ENCODE data around the gene NUMBL. TPM values are rescaled to one million over a fixed set of nuclear protein-coding genes. Genes with fewer than 3 reads are reported as not detected.

NUMBL gene
- total and polyA plus RNA-seq, 2 experiments from 2014 or later, result 15.7 to 32.1 TPM

DNA sequence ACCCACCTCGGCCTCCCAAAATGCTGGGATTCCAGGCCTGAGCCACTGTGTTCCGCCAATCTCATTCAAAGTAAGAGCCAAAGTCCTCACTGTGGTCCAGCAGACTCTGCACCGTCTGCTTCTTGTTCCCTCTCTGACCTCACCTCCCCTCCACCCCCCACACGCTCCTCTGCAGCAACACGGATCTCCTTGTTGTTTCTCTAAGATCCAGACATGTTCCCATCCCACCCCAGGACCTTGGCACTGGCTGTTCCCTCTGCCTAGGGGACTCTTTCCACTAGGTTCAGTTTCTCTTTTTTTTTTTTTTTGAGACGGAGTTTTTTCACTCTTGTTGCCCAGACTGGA lies 50.8 kb downstream of the NUMBL start:
- TF ChIP-seq EZH2 (IDR thresholded peaks at IDR 0.05; ENCODE audit: borderline replicate concordance) (no peak), EZH2phosphoT487 (IDR thresholded peaks at IDR 0.05; ENCODE audit: low read depth, severe bottlenecking, unreplicated experiment) (no peak)
- TF ChIP-seq, protein P1, sequence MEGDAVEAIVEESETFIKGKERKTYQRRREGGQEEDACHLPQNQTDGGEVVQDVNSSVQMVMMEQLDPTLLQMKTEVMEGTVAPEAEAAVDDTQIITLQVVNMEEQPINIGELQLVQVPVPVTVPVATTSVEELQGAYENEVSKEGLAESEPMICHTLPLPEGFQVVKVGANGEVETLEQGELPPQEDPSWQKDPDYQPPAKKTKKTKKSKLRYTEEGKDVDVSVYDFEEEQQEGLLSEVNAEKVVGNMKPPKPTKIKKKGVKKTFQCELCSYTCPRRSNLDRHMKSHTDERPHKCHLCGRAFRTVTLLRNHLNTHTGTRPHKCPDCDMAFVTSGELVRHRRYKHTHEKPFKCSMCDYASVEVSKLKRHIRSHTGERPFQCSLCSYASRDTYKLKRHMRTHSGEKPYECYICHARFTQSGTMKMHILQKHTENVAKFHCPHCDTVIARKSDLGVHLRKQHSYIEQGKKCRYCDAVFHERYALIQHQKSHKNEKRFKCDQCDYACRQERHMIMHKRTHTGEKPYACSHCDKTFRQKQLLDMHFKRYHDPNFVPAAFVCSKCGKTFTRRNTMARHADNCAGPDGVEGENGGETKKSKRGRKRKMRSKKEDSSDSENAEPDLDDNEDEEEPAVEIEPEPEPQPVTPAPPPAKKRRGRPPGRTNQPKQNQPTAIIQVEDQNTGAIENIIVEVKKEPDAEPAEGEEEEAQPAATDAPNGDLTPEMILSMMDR (IDR thresholded peaks at IDR 0.05; ENCODE audit: poor library complexity), result no peak
- no peaks in the 10 kb centered on the region for H3K27me3 ChIP-seq
- H3K36me3 ChIP-seq (replicated peaks; ENCODE audit: insufficient read depth, low read depth), result no peaks in the 10 kb centered on the region
- no peak for DNase-seq (ENCODE audit: low spot score)
- 81% methylated on average over 6 of the region's 6 CpGs for WGBS (ENCODE audit: low lambda C conversion rate, missing lambda C conversion rate)
- no peak overlapping the region for H2AFZ ChIP-seq
- peaks cover 11% of the 10 kb centered on the region for H3K4me1 ChIP-seq (ENCODE audit: insufficient read depth)
- H3K4me3 ChIP-seq, result no peak overlapping the region
- H3K27ac ChIP-seq, result no peak overlapping the region
- H3K9me3 ChIP-seq (ENCODE audit: low read depth), result no peaks in the 10 kb centered on the region
- no peaks in the 10 kb centered on the region for H4K20me1 ChIP-seq (ENCODE audit: insufficient read depth, poor library complexity, severe bottlenecking)
- no peaks in the 10 kb centered on the region for H3K79me2 ChIP-seq
- no peak overlapping the region for H3K4me2 ChIP-seq
- H3K9me2 ChIP-seq (replicated peaks; ENCODE audit: insufficient read depth), result no peaks in the 10 kb centered on the region

DNA sequence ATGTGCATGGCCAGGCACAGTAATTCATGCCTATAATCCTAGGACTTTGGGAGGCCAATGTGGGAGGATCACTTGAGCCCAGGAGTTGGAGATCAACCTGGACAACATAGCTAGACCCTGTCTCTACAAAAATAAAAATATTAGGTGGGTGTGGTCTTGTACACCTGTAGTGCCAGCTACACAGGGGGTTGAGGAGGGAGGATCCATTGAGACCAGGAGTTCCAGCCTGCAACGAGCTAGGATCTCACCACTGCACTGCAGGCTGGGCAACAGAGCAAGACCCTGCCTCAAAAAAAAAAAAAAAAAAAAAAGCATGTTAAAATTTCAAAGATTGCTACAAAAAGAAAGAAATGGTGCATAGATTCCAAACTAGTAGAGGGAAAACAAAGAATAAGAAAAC lies 52.1 kb downstream of the NUMBL start:
- Histone ChIP-seq H3K36me3 (replicated peaks; ENCODE audit: insufficient read depth, low read depth) (no peaks in the 10 kb centered on the region), H3K27me3 (no peaks in the 10 kb centered on the region), H3K9me2 (replicated peaks; ENCODE audit: insufficient read depth) (no peaks in the 10 kb centered on the region), H3K27ac (no peak overlapping the region), H3K9me3 (ENCODE audit: low read depth) (no peaks in the 10 kb centered on the region), H2AFZ (no peak overlapping the region), H3K4me2 (no peak overlapping the region), H3K79me2 (no peaks in the 10 kb centered on the region), H3K4me1 (ENCODE audit: insufficient read depth) (peaks cover 14% of the 10 kb centered on the region), H3K4me3 (no peak overlapping the region), H4K20me1 (ENCODE audit: insufficient read depth, poor library complexity, severe bottlenecking) (no peaks in the 10 kb centered on the region)
- TF ChIP-seq EZH2phosphoT487 (IDR thresholded peaks at IDR 0.05; ENCODE audit: low read depth, severe bottlenecking, unreplicated experiment), result no peak
- TF ChIP-seq, protein P1 (IDR thresholded peaks at IDR 0.05; ENCODE audit: poor library complexity), result no peak
- TF ChIP-seq EZH2 (IDR thresholded peaks at IDR 0.05; ENCODE audit: borderline replicate concordance), result no peak
- DNase-seq (ENCODE audit: low spot score), result no peak
- 89% methylated on average over 1 of the region's 1 CpG for WGBS (ENCODE audit: low lambda C conversion rate, missing lambda C conversion rate)

DNA sequence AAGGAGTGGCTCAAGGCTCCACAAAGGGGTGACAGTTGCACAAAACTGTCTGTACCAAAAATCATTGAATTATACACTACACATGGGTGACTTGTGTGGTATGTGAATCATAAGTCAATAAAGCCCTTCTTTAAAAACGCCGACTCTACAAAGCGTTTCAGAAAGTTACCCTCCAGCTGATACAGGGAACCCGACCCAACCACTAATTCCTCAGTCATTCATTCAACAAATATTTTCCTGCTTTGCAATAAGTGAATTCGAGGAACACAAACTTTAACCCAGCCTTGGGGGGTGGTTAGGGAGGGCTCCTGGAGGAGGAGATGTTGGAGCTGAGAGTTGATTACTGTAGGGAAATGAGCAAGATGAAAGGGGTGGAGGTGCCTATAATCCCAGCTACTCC lies 57.2 kb downstream of the NUMBL start:
- TF ChIP-seq, protein P1 (IDR thresholded peaks at IDR 0.05; ENCODE audit: poor library complexity), result no peak
- no peak for TF ChIP-seq EZH2 (IDR thresholded peaks at IDR 0.05; ENCODE audit: borderline replicate concordance)
- TF ChIP-seq EZH2phosphoT487 (IDR thresholded peaks at IDR 0.05; ENCODE audit: low read depth, severe bottlenecking, unreplicated experiment), result no peak
- H3K36me3 ChIP-seq (replicated peaks; ENCODE audit: insufficient read depth, low read depth), result no peaks in the 10 kb centered on the region
- no peaks in the 10 kb centered on the region for H4K20me1 ChIP-seq (ENCODE audit: insufficient read depth, poor library complexity, severe bottlenecking)
- no peak overlapping the region for H3K4me2 ChIP-seq
- H3K9me3 ChIP-seq (ENCODE audit: low read depth), result no peaks in the 10 kb centered on the region
- H3K27ac ChIP-seq, result no peak overlapping the region
- no peaks in the 10 kb centered on the region for H3K9me2 ChIP-seq (replicated peaks; ENCODE audit: insufficient read depth)
- WGBS (ENCODE audit: low lambda C conversion rate, missing lambda C conversion rate), result 72% methylated on average over 5 of the region's 5 CpGs
- no peaks in the 10 kb centered on the region for H3K27me3 ChIP-seq
- H2AFZ ChIP-seq, result no peak overlapping the region
- no peak for DNase-seq (ENCODE audit: low spot score)
- H3K79me2 ChIP-seq, result no peaks in the 10 kb centered on the region
- no peak overlapping the region for H3K4me3 ChIP-seq
- peaks cover 3% of the 10 kb centered on the region for H3K4me1 ChIP-seq (ENCODE audit: insufficient read depth)
